GM19324 (cell line): ENCODE data around the gene SUPT20HL1.

Experiments
- ATAC-seq: cut with Tn5 transposase; IDR thresholded peaks from one replicate; pipeline ENCODE4 v1.9.1; 2021; ENCODE audit warnings: mild to moderate bottlenecking, moderate library complexity; ENCODE audit not compliant: unreplicated experiment, low FRiP score

The SUPT20HL1 gene

GRCh38 chrX:24395775-24396174 lies 35.3 kb downstream of the SUPT20HL1 start:
- peak; percentile 70 for ATAC-seq

GRCh38 chrX:24396236-24396930 lies 35.9 kb downstream of the SUPT20HL1 start:
- no peak for ATAC-seq

- ATAC-seq, result no peak
Measured at GRCh38 chrX:24396931-24397279, 36.5 kb downstream of the SUPT20HL1 start.

- no peak for ATAC-seq
Measured at GRCh38 chrX:24398766-24399165, 38.3 kb downstream of the SUPT20HL1 start.

- no peak for ATAC-seq
Measured at GRCh38 chrX:24399550-24399949, 39.1 kb downstream of the SUPT20HL1 start.

- ATAC-seq, result no peak
Measured at GRCh38 chrX:24405959-24406358, 45.5 kb downstream of the SUPT20HL1 start.
